H1 (cell line): ENCODE results near the gene TRAIP. TPM values are rescaled to one million over a fixed set of nuclear protein-coding genes. Genes with fewer than 3 reads are reported as not detected.
A peak's percentile ranks its signal among the peaks of the same experiment; 100 is the strongest.

Experiments used
- CTCF ChIA-PET: fragments of 300-600 bp; sonication (Branson Sonifier 250); formaldehyde crosslinking; loops from one replicate; lab custom pipeline; 2021; ENCODE audit not compliant: partially characterized antibody; lab: Charles Lee
- POLR2A ChIA-PET: fragments of 300-600 bp; sonication (Branson Sonifier 250); formaldehyde crosslinking; loops from one replicate; lab custom pipeline; 2021; ENCODE audit warnings: inconsistent platforms; ENCODE audit not compliant: partially characterized antibody; lab: Charles Lee
- DNase-seq, 2 experiments: peaks; one replicate each; pipeline versions ENCODE4 v3.0.0 to v3.0.0-alpha.2; 2010 to 2022; ENCODE audit warnings: low spot score in 2 of 2, low read depth in 1 of 2, mixed read lengths in 1 of 2
- FAIRE-seq: peaks from 2 replicates; lab custom pipeline; 2011; peaks lifted over from hg19 to GRCh38; lab: Jason Lieb, UNC
- H2AFZ ChIP-seq: 2 replicates; pipeline ENCODE4 v1.8.1; 2012; ENCODE audit warnings: low read length, inconsistent platforms
- H2AK5ac ChIP-seq: 2 replicates; pipeline ENCODE4 v1.6.1; 2013; ENCODE audit warnings: low read depth, low read length
- H2BK120ac ChIP-seq: replicated peaks from 2 replicates; pipeline ENCODE3; 2013; ENCODE audit warnings: low read depth, low read length, inconsistent platforms
- H2BK12ac ChIP-seq: 2 replicates; pipeline ENCODE4 v1.6.1; 2013; ENCODE audit warnings: low read depth, low read length
- H2BK15ac ChIP-seq: 2 replicates; pipeline ENCODE4 v1.6.1; 2013; ENCODE audit warnings: low read length
- H2BK20ac ChIP-seq: 2 replicates; pipeline ENCODE4 v1.6.1; 2013; ENCODE audit warnings: low read length
- H2BK5ac ChIP-seq: 2 replicates; pipeline ENCODE4 v1.6.1; 2013; ENCODE audit warnings: low read depth, low read length
- H3K14ac ChIP-seq: 2 replicates; pipeline ENCODE4 v1.6.1; 2013; ENCODE audit warnings: inconsistent platforms; ENCODE audit not compliant: insufficient read length
- H3K18ac ChIP-seq: 2 replicates; pipeline ENCODE4 v1.6.1; 2013; ENCODE audit warnings: low read length; ENCODE audit errors: extremely low read depth
- H3K23ac ChIP-seq: 2 replicates; pipeline ENCODE4 v1.6.1; 2013; ENCODE audit warnings: inconsistent platforms; ENCODE audit not compliant: insufficient read length
- H3K23me2 ChIP-seq: 2 replicates; pipeline ENCODE4 v1.6.1; 2013; ENCODE audit warnings: low read depth, low read length
- H3K27ac ChIP-seq: 2 replicates; pipeline ENCODE4 v1.6.1; 2011; ENCODE audit warnings: low read depth, low read length, inconsistent platforms
- H3K27me3 ChIP-seq, 4 experiments: replicated peaks in 1 of 4; 1 replicate in 1 of 4; 2 replicates in 3 of 4; pipeline versions ENCODE4 v1.6.1 to v1.8.1; 2011 to 2013; ENCODE audit warnings: low read length in 3 of 4, mild to moderate bottlenecking in 3 of 4, inconsistent platforms in 2 of 4, mixed read lengths in 2 of 4, moderate library complexity in 1 of 4; ENCODE audit not compliant: control insufficient read depth in 3 of 4, insufficient read depth in 3 of 4; ENCODE audit errors: extremely low read depth in 1 of 4
- H3K36me3 ChIP-seq, 4 experiments: 2 replicates each; pipeline versions ENCODE4 v1.6.1 to v1.8.1; 2011 to 2013; ENCODE audit warnings: mild to moderate bottlenecking in 4 of 4, low read length in 3 of 4, moderate library complexity in 2 of 4, control low read depth in 1 of 4, inconsistent platforms in 1 of 4; ENCODE audit not compliant: insufficient read depth in 4 of 4, control insufficient read depth in 2 of 4
- H3K4ac ChIP-seq: replicated peaks from 2 replicates; pipeline ENCODE3; 2013; ENCODE audit warnings: low read length, low read depth, mixed read lengths, inconsistent platforms; ENCODE audit not compliant: insufficient read length
- H3K4me1 ChIP-seq, 4 experiments: replicated peaks in 1 of 4; 1 replicate in 1 of 4; 2 replicates in 3 of 4; pipeline versions ENCODE4 v1.6.1 to v1.8.1; 2011 to 2013; ENCODE audit warnings: low read length in 3 of 4, inconsistent platforms in 2 of 4, mixed read lengths in 1 of 4; ENCODE audit not compliant: insufficient read depth in 4 of 4, control insufficient read depth in 3 of 4
- H3K4me2 ChIP-seq, 2 experiments: 2 replicates each; pipeline versions ENCODE4 v1.6.1 to v1.8.1; 2011 to 2013; ENCODE audit warnings: low read depth in 2 of 2, low read length in 2 of 2, control low read depth in 1 of 2, inconsistent platforms in 1 of 2, mild to moderate bottlenecking in 1 of 2; ENCODE audit not compliant: insufficient read depth in 1 of 2
- H3K4me3 ChIP-seq, 4 experiments: fragments of 200-600, 300-600 bp in 1 of 4; sonication (generic), shearing (Covaris generic), sonication (Bioruptor Twin) in 1 of 4; 2 replicates each; pipeline versions ENCODE4 v1.5.1 to v1.8.1; 2011 to 2016; ENCODE audit warnings: low read length in 4 of 4, low read depth in 3 of 4, control low read depth in 2 of 4, inconsistent platforms in 2 of 4, mild to moderate bottlenecking in 2 of 4, mixed read lengths in 1 of 4, moderate library complexity in 1 of 4; ENCODE audit not compliant: insufficient read depth in 2 of 4; ENCODE audit errors: extremely low read depth in 1 of 4
- H3K56ac ChIP-seq: replicated peaks from 2 replicates; pipeline ENCODE3; 2013; ENCODE audit warnings: low read depth, mild to moderate bottlenecking, mixed read lengths, low read length, inconsistent platforms; ENCODE audit not compliant: insufficient read length
- H3K79me1 ChIP-seq: 2 replicates; pipeline ENCODE4 v1.6.1; 2013; ENCODE audit warnings: low read depth, low read length, control low read depth
- H3K79me2 ChIP-seq, 2 experiments: 2 replicates each; pipeline versions ENCODE4 v1.6.1 to v1.8.1; 2012 to 2013; ENCODE audit warnings: low read length in 2 of 2, mild to moderate bottlenecking in 2 of 2, inconsistent platforms in 1 of 2; ENCODE audit not compliant: insufficient read depth in 2 of 2, control insufficient read depth in 1 of 2
- H3K9ac ChIP-seq, 4 experiments: replicated peaks in 1 of 4; 1 replicate in 1 of 4; 2 replicates in 3 of 4; pipeline versions ENCODE4 v1.6.1 to v1.8.1; 2011 to 2013; ENCODE audit warnings: low read depth in 3 of 4, low read length in 3 of 4, control low read depth in 2 of 4, mild to moderate bottlenecking in 2 of 4, moderate library complexity in 2 of 4, inconsistent platforms in 1 of 4; ENCODE audit errors: extremely low read depth in 1 of 4
- H3K9me3 ChIP-seq, 2 experiments: 2 replicates each; pipeline versions ENCODE4 v1.6.1 to v1.8.1; 2012 to 2013; ENCODE audit warnings: mild to moderate bottlenecking in 2 of 2, moderate library complexity in 2 of 2, control low read depth in 1 of 2, inconsistent platforms in 1 of 2, low read depth in 1 of 2, low read length in 1 of 2, mixed read lengths in 1 of 2; ENCODE audit not compliant: insufficient read depth in 2 of 2
- H4K20me1 ChIP-seq, 2 experiments: replicated peaks in 1 of 2; 2 replicates each; pipeline versions ENCODE3 to v1.8.1; 2011 to 2013; ENCODE audit warnings: inconsistent platforms in 2 of 2, low read length in 2 of 2, mild to moderate bottlenecking in 1 of 2; ENCODE audit not compliant: insufficient read depth in 2 of 2, control insufficient read depth in 1 of 2
- H4K5ac ChIP-seq: 2 replicates; pipeline ENCODE4 v1.6.1; 2013; ENCODE audit warnings: low read length, low read depth, mixed read lengths, inconsistent platforms; ENCODE audit not compliant: insufficient read length
- H4K8ac ChIP-seq: 2 replicates; pipeline ENCODE4 v1.8.0; 2013; ENCODE audit warnings: mild to moderate bottlenecking, moderate library complexity, low read length, inconsistent platforms; ENCODE audit not compliant: insufficient read depth; ENCODE audit errors: extremely low read depth
- H4K91ac ChIP-seq: replicated peaks from 2 replicates; pipeline ENCODE3; 2013; ENCODE audit warnings: low read length, mixed read lengths, inconsistent platforms; ENCODE audit not compliant: insufficient read length
- FOSL1 ChIP-seq: IDR thresholded peaks from 2 replicates; pipeline ENCODE4 v1.6.1; 2011; ENCODE audit warnings: mild to moderate bottlenecking, low read depth, low read length, moderate library complexity; ENCODE audit not compliant: insufficient read depth
- RAD21 ChIP-seq, 2 experiments: IDR thresholded peaks in 1 of 2; conservative IDR thresholded peaks in 1 of 2; 2 replicates each; pipeline ENCODE4 v1.6.1; 2011; ENCODE audit warnings: low read depth in 2 of 2, low read length in 2 of 2, improper control_type of control experiment in 1 of 2, inconsistent platforms in 1 of 2, mild to moderate bottlenecking in 1 of 2, moderate library complexity in 1 of 2
- SRF ChIP-seq: IDR thresholded peaks from 2 replicates; pipeline ENCODE4 v1.6.1; 2011; ENCODE audit warnings: mild to moderate bottlenecking, low read depth, low read length, moderate library complexity
- polyA plus RNA-seq, 7 experiments: library from polyadenylated mRNA; depleted of rRNA in 3 of 7; stranded (reverse) in 5 of 7; unstranded in 2 of 7; fragments of >200 nt in 5 of 7; fragments of 200-250 nt in 2 of 7; gene quantifications; 1 replicate in 5 of 7; 2 replicates in 1 of 7; 4 replicates in 1 of 7; pipeline versions ENCODE4 v1.2.1 to v1.2.3, GENCODE V29; 2011 to 2013; ENCODE audit warnings: missing spikeins in 2 of 7, mixed read lengths in 2 of 7
- total RNA-seq: library from RNA; stranded (reverse); fragmentation: NEBNext Ultra II Directional; extraction: Animal tissue kit (Norgen Biotek cat#: 25700); gene quantifications from 2 replicates; pipeline ENCODE4 v1.2.1, GENCODE V29; 2021
- TF ChIP-seq, protein P1 (sequence below), 3 experiments: IDR thresholded peaks; 1 replicate in 2 of 3; 2 replicates in 1 of 3; pipeline versions ENCODE4 v1.5.1 to v1.6.1; 2011; ENCODE audit warnings: low read length in 3 of 3, mild to moderate bottlenecking in 3 of 3, inconsistent platforms in 2 of 3, low read depth in 1 of 3, moderate library complexity in 1 of 3; ENCODE audit not compliant: insufficient read depth in 1 of 3; ENCODE audit errors: control extremely low read depth in 1 of 3
- TF ChIP-seq, protein P2 (sequence below): IDR thresholded peaks from 2 replicates; pipeline ENCODE4 v1.6.1; 2012; ENCODE audit warnings: inconsistent platforms

The TRAIP gene
- total and polyA plus RNA-seq, 2 of the 8 experiments (the other 6 are each of a cell fraction or from before 2014, with no cell fraction given): 27.7 to 28.1 TPM

DNA sequence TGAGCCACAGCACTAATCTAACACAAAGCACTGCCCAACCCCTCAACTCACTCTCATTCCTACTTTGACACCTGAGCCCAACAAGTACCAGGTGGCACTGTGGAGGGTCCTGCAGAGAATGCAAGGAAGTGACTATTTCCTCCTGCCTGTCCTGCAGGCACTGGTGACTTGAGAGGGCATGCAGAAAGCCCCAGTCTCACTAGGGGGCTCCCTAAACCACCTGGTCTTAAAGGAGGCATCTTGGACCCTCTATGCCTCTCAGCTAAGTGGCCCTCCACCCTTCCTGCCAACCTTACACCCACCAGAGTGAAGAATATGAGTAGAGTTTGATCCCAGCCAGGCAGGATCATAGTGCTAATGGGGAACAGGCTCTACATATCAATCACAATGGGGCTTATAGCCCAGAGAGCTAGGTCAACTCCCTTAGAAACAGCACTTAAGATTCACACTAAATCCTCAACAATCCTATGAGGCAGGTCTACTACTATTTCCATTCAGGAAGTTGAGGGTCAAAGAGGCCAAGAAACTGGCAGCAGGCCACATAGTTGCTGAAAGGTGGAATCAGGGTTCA lies 15.2 kb downstream of the TRAIP start:
- H3K79me2 ChIP-seq: no peaks in the 10 kb centered on the region
- H2BK5ac ChIP-seq: no peak overlapping the region
- H3K18ac ChIP-seq: no peak overlapping the region
- H3K4me3 ChIP-seq: no peak overlapping the region
- no peak overlapping the region for H2BK15ac ChIP-seq
- H3K56ac ChIP-seq: no peak overlapping the region
- H3K27me3 ChIP-seq: no peaks in the 10 kb centered on the region
- H4K20me1 ChIP-seq: peaks cover 0 to 5% of the 10 kb centered on the region in 2 experiments
- H4K8ac ChIP-seq: no peak overlapping the region
- no peak overlapping the region for H2AFZ ChIP-seq
- TF ChIP-seq FOSL1 (no peak), SRF (no peak), RAD21 (IDR thresholded peaks at IDR 0.05 in 1 of 2, conservative IDR thresholded peaks at IDR 0.05 in 1 of 2; ENCODE audit: low read depth in 2 of 2, low read length in 2 of 2) (peak; percentile 72 to 80)
- TF ChIP-seq, protein P1, sequence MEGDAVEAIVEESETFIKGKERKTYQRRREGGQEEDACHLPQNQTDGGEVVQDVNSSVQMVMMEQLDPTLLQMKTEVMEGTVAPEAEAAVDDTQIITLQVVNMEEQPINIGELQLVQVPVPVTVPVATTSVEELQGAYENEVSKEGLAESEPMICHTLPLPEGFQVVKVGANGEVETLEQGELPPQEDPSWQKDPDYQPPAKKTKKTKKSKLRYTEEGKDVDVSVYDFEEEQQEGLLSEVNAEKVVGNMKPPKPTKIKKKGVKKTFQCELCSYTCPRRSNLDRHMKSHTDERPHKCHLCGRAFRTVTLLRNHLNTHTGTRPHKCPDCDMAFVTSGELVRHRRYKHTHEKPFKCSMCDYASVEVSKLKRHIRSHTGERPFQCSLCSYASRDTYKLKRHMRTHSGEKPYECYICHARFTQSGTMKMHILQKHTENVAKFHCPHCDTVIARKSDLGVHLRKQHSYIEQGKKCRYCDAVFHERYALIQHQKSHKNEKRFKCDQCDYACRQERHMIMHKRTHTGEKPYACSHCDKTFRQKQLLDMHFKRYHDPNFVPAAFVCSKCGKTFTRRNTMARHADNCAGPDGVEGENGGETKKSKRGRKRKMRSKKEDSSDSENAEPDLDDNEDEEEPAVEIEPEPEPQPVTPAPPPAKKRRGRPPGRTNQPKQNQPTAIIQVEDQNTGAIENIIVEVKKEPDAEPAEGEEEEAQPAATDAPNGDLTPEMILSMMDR (IDR thresholded peaks at IDR 0.05; ENCODE audit: control extremely low read depth in 1 of 3, insufficient read depth in 1 of 3, low read depth in 1 of 3, low read length in 3 of 3): peak; percentile 67 to 73 (median 70)
- TF ChIP-seq, protein P2, sequence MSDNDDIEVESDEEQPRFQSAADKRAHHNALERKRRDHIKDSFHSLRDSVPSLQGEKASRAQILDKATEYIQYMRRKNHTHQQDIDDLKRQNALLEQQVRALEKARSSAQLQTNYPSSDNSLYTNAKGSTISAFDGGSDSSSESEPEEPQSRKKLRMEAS: 0 out of 2 replicates have a peak, but pooled peaks have one; percentile 22
- no peak overlapping the region for H4K91ac ChIP-seq
- H3K27ac ChIP-seq: no peak overlapping the region
- ChIA-PET CTCF (interaction anchor here (0.9 to 15.2 kb wide), 27 partner anchors 9 to 279 kb away, joined by 3 to 306 read pairs (median 8); partner anchors contain the start of genes AMIGO3, CDHR4, INKA1 and IP6K1), POLR2A (interaction anchor here (0.7 to 1.8 kb wide), 7 partner anchors 15 to 62 kb away, joined by 3 to 5 read pairs (median 3); partner anchors contain the start of gene TRAIP)
- H3K9me3 ChIP-seq: no peaks in the 10 kb centered on the region
- no peak overlapping the region for H3K14ac ChIP-seq
- H3K23ac ChIP-seq: no peak overlapping the region
- H2BK20ac ChIP-seq: no peak overlapping the region
- H2AK5ac ChIP-seq: no peak overlapping the region
- H3K4me1 ChIP-seq: peaks cover 0 to 6% (median 0%) of the 10 kb centered on the region in 4 experiments; a peak in 2 of 7 replicates
- H3K4ac ChIP-seq: no peak overlapping the region
- H4K5ac ChIP-seq: no peak overlapping the region
- H2BK12ac ChIP-seq: no peak overlapping the region
- peaks cover 4 to 42% (median 39%) of the 10 kb centered on the region in 4 experiments for H3K36me3 ChIP-seq
- no peaks in the 10 kb centered on the region for H3K23me2 ChIP-seq
- H3K4me2 ChIP-seq: no peak overlapping the region
- DNase-seq: peak; percentile 9 to 66
- H3K9ac ChIP-seq: no peak overlapping the region
- no peak for FAIRE-seq
- no peaks in the 10 kb centered on the region for H3K79me1 ChIP-seq
- no peak overlapping the region for H2BK120ac ChIP-seq
